Measurements from ENCODE around the gene SLC38A8. TPM values are rescaled to one million over a fixed set of nuclear protein-coding genes. Genes with fewer than 3 reads are reported as not detected.

SLC38A8 gene
- total RNA-seq, 1 donor from 2014 or later, result not detected

- TF ChIP-seq POLR2A (IDR thresholded peaks at IDR 0.05) (no peak), POLR2AphosphoS5 (IDR thresholded peaks at IDR 0.05; ENCODE audit: insufficient read depth in 1 of 2, low read depth in 1 of 2) (no peak)
- TF ChIP-seq, protein P1, sequence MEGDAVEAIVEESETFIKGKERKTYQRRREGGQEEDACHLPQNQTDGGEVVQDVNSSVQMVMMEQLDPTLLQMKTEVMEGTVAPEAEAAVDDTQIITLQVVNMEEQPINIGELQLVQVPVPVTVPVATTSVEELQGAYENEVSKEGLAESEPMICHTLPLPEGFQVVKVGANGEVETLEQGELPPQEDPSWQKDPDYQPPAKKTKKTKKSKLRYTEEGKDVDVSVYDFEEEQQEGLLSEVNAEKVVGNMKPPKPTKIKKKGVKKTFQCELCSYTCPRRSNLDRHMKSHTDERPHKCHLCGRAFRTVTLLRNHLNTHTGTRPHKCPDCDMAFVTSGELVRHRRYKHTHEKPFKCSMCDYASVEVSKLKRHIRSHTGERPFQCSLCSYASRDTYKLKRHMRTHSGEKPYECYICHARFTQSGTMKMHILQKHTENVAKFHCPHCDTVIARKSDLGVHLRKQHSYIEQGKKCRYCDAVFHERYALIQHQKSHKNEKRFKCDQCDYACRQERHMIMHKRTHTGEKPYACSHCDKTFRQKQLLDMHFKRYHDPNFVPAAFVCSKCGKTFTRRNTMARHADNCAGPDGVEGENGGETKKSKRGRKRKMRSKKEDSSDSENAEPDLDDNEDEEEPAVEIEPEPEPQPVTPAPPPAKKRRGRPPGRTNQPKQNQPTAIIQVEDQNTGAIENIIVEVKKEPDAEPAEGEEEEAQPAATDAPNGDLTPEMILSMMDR (IDR thresholded peaks at IDR 0.05), result no peak
- H3K4me1 ChIP-seq, result peaks cover 5% of the 10 kb centered on the region
- H3K27me3 ChIP-seq, result no peaks in the 10 kb centered on the region
- intact Hi-C loops (cut with DNase I), result loop anchor here (10.0 kb wide), 1 partner anchor 104 kb away; the partner anchor contains the start of gene TAF1C
- no peak overlapping the region for H3K4me3 ChIP-seq
- no peak overlapping the region for H3K27ac ChIP-seq
- DNase-seq (ENCODE audit: extremely low spot score in 2 of 2), result no peak
- H3K36me3 ChIP-seq, result peaks cover 0 to 66% of the 10 kb centered on the region in 2 donors
- no peaks in the 10 kb centered on the region for H3K9me3 ChIP-seq
Observed at GRCh38 chr16:84080378-84080777, 37.8 kb upstream of the SLC38A8 start.

DNA sequence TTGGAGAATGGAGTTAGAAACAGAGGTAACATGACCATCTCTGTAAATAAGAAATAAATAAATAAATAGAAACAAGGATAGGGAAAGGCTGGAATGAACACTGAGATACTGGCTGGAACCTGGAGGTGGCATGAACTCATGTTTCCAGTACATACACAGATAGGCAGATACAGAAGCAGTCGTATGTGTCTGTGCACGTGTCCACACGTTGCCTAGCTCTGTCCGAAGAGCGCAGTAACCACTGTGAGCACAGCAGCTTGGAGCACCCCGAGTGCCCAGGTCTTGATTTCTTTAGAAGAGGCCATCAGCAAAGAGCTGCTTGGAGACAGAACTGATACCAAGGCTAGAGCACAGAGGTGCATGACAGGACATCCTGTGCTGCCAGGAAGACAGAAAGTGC is 37.1 kb upstream of the SLC38A8 start:
- Histone ChIP-seq H3K27ac (no peak overlapping the region), H3K27me3 (no peaks in the 10 kb centered on the region), H3K4me1 (peaks cover 5% of the 10 kb centered on the region), H3K4me3 (no peak overlapping the region), H3K36me3 (peaks cover 0 to 73% of the 10 kb centered on the region in 2 donors), H3K9me3 (no peaks in the 10 kb centered on the region)
- no peak for DNase-seq (ENCODE audit: extremely low spot score in 2 of 2)
- intact Hi-C loops (cut with DNase I), result loop anchor here (10.0 kb wide), 1 partner anchor 105 kb away; the partner anchor contains the start of gene TAF1C
- TF ChIP-seq POLR2AphosphoS5 (IDR thresholded peaks at IDR 0.05; ENCODE audit: insufficient read depth in 1 of 2, low read depth in 1 of 2) (no peak), POLR2A (IDR thresholded peaks at IDR 0.05) (no peak)
- TF ChIP-seq, protein P1 (IDR thresholded peaks at IDR 0.05), result no peak

DNA sequence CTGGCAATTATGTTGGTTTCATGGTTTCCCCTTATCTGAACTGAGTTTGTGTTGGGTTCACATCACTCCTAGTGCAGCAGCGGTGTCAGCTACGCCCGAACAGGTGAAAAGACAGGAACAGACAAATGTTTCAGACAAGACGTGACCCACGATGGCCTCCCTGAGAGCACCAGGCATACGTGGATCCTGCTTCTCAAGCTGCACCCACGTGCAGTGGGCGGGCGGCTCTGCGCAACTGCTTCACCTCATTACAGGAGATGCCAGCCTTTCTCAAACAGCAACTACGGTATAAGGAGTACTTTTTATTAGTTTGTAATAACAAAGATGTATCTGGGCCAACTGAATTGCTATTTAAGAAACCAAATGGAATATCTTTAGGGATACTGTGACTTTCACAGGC is 32.8 kb upstream of the SLC38A8 start:
- no peak for TF ChIP-seq POLR2AphosphoS5 (IDR thresholded peaks at IDR 0.05; ENCODE audit: insufficient read depth in 1 of 2, low read depth in 1 of 2)
- TF ChIP-seq, protein P1 (IDR thresholded peaks at IDR 0.05), result no peak
- no peak for TF ChIP-seq POLR2A (IDR thresholded peaks at IDR 0.05)
- no peak overlapping the region for H3K4me3 ChIP-seq
- peaks cover 2% of the 10 kb centered on the region for H3K4me1 ChIP-seq
- H3K27ac ChIP-seq, result no peak overlapping the region
- intact Hi-C loops (cut with DNase I), result no loop called here
- no peaks in the 10 kb centered on the region for H3K27me3 ChIP-seq
- H3K9me3 ChIP-seq, result no peaks in the 10 kb centered on the region
- no peak for DNase-seq (ENCODE audit: extremely low spot score in 2 of 2)
- peaks cover 0 to 62% of the 10 kb centered on the region in 2 donors for H3K36me3 ChIP-seq

GRCh38 chr16:84074721-84075120 is 32.1 kb upstream of the SLC38A8 start:
- TF ChIP-seq, protein P1 (IDR thresholded peaks at IDR 0.05), result no peak
- TF ChIP-seq POLR2AphosphoS5 (IDR thresholded peaks at IDR 0.05; ENCODE audit: insufficient read depth in 1 of 2, low read depth in 1 of 2), result no peak
- TF ChIP-seq POLR2A (IDR thresholded peaks at IDR 0.05), result no peak
- H3K4me1 ChIP-seq, result no peaks in the 10 kb centered on the region
- no peak overlapping the region for H3K4me3 ChIP-seq
- H3K27me3 ChIP-seq, result no peaks in the 10 kb centered on the region
- H3K36me3 ChIP-seq, result peaks cover 0 to 62% of the 10 kb centered on the region in 2 donors
- no peak overlapping the region for H3K27ac ChIP-seq
- no peak for DNase-seq (ENCODE audit: extremely low spot score in 2 of 2)
- no peaks in the 10 kb centered on the region for H3K9me3 ChIP-seq
- intact Hi-C loops (cut with DNase I), result no loop called here

- Histone ChIP-seq H3K9me3 (no peaks in the 10 kb centered on the region), H3K36me3 (peaks cover 0 to 68% of the 10 kb centered on the region in 2 donors), H3K4me3 (no peak overlapping the region), H3K27me3 (no peaks in the 10 kb centered on the region), H3K4me1 (no peaks in the 10 kb centered on the region), H3K27ac (no peak overlapping the region)
- TF ChIP-seq, protein P1 (IDR thresholded peaks at IDR 0.05), result no peak
- TF ChIP-seq POLR2AphosphoS5 (IDR thresholded peaks at IDR 0.05; ENCODE audit: insufficient read depth in 1 of 2, low read depth in 1 of 2) (no peak), POLR2A (IDR thresholded peaks at IDR 0.05) (no peak)
- intact Hi-C loops (cut with DNase I), result no loop called here
- no peak for DNase-seq (ENCODE audit: extremely low spot score in 2 of 2)
Observed at GRCh38 chr16:84072014-84072413, 29.4 kb upstream of the SLC38A8 start.

Data from vagina (tissue), 2 donors.